Measurements from ENCODE around the gene ADAM21.
"Not testable (repeated sequence)": the region's sequence is repeated elsewhere in the genome, so short reads cannot be mapped to it uniquely, and the experiment has no call there.

Gene ADAM21

DNA sequence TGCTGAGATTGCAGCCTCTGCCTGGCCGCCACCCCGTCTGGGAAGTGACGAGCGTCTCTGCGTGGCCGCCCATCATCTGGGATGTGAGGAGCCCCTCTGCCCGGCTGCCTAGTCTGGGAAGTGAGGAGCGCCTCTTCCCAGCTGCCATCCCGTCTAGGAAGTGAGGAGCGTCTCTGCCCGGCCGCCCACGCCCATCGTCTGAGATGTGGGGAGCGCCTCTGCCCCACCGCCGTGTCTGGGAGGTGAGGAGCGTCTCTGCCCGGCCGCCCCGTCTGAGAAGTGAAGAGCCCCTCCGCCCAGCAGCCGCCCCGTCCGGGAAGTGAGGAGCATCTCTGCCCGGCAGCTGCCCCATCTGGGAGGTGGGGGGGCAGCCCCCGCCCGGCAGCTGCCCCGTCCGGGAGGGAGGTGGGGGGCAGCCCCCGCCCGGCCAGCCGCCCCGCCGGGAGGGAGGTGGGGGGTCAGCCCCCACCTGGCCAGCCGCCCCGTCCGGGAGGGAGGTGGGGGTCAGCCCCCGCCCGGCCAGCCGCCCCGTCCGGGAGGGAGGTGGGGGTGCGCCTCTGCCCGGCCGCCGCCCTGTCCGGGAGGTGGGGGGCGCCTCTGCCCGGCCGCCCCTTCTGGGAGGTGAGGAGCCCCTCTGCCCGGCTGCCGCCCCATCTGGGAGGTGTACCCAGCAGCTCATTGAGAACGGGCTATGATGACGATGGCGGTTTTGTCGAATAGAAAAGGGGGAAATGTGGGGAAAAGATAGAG lies 25.6 kb downstream of the ADAM21 start:
- not testable (repeated sequence) for DNase-seq

GRCh38 chr14:70489579-70490200 lies 37.7 kb downstream of the ADAM21 start:
- DNase-seq, result no peak

DNA sequence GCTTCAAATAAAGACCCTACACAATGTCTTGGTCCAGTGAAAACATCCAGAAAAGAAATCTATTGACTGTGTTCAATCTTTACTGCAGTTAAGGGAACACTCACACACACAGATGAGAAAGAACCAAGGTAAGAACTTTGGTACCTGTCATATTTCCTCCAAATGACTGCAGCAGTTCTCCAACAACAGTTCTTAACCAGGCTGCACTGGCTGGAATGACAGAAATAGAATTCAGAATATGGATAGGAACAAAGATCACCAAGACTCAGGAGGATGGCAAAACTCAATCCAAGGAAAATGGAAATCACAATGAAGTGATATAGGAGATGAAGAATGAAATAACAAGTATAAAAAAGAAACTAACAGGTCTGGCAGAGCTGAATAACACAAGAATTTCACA lies 46.2 kb downstream of the ADAM21 start:
- no peak for DNase-seq

Measured in NCI-H446 treated with DMSO at 0.1 percent for 48 hours (cell line).